Suppressor macrophage (primary cell): Measurements from ENCODE around the gene PRDX1.
A peak's percentile ranks its signal among the peaks of the same experiment; 100 is the strongest.
"Not testable (repeated sequence)": the region's sequence is repeated elsewhere in the genome, so short reads cannot be mapped to it uniquely, and the experiment has no call there.

Source experiments
- DNase-seq, 4 experiments: peaks; one replicate each; pipeline ENCODE4 v3.0.0-alpha.2; 2020 to 2022

The PRDX1 gene

GRCh38 chr1:45503462-45504360 is 18.0 kb downstream of the PRDX1 start:
- no peak for DNase-seq

- no peak for DNase-seq
Measured at GRCh38 chr1:45501505-45501859, 20.2 kb downstream of the PRDX1 start.

GRCh38 chr1:45499415-45499769 is 22.3 kb downstream of the PRDX1 start:
- peak in 1 of 4 experiments; percentile 13 for DNase-seq

- no peak for DNase-seq
Measured at GRCh38 chr1:45498279-45498678, 23.4 kb downstream of the PRDX1 start.

- peak; percentile 72 to 81 (median 76) for DNase-seq
Measured at GRCh38 chr1:45493116-45493697, 28.5 kb downstream of the PRDX1 start.

- DNase-seq: peak in 1 of 4 experiments; percentile 19
Measured at GRCh38 chr1:45492691-45493090, 29.0 kb downstream of the PRDX1 start.

- no peak for DNase-seq
Measured at GRCh38 chr1:45491487-45492260, 30.0 kb downstream of the PRDX1 start.

- DNase-seq: peak; percentile 96 to 99 (median 98)
Measured at GRCh38 chr1:45490626-45491486, 30.8 kb downstream of the PRDX1 start, which contains the start of gene TESK2. TSS of gene TESK2 (minus strand) at chr1:45491163. CDS start at chr1:45457785, 33,378 bp downstream.

- peak in 3 of 4 experiments; percentile 28 to 47 (median 43) for DNase-seq
Measured at GRCh38 chr1:45490121-45490625, 31.5 kb downstream of the PRDX1 start.

GRCh38 chr1:45489379-45489778 is 32.3 kb downstream of the PRDX1 start:
- DNase-seq: peak; percentile 29 to 68 (median 43)

- DNase-seq: peak in 2 of 4 experiments; percentile 20 to 25
Measured at GRCh38 chr1:45488666-45489377, 32.9 kb downstream of the PRDX1 start.

- DNase-seq: no peak
Measured at GRCh38 chr1:45485949-45486348, 35.7 kb downstream of the PRDX1 start.

GRCh38 chr1:45479039-45479748 is 42.5 kb downstream of the PRDX1 start:
- no peak for DNase-seq

- no peak for DNase-seq
Measured at GRCh38 chr1:45478121-45478814, 43.4 kb downstream of the PRDX1 start.

- DNase-seq: no peak
Measured at GRCh38 chr1:45477646-45478045, 44.0 kb downstream of the PRDX1 start.

- DNase-seq: not testable (repeated sequence)
Measured at GRCh38 chr1:45474194-45474593, 47.5 kb downstream of the PRDX1 start.

GRCh38 chr1:45473302-45473701 is 48.4 kb downstream of the PRDX1 start:
- no peak for DNase-seq

GRCh38 chr1:45470306-45470798 is 51.3 kb downstream of the PRDX1 start:
- no peak for DNase-seq

- not testable (repeated sequence) for DNase-seq
Measured at GRCh38 chr1:45467353-45467752, 54.3 kb downstream of the PRDX1 start.

- no peak for DNase-seq
Measured at GRCh38 chr1:45465277-45465676, 56.4 kb downstream of the PRDX1 start.
